ENCODE results near the gene ZFHX2. TPM values are rescaled to one million over a fixed set of nuclear protein-coding genes. Genes with fewer than 3 reads are reported as not detected.

ZFHX2 gene
- total and polyA plus RNA-seq, 2 of the 13 experiments (the other 11 are each of a cell fraction or from before 2014, with no cell fraction given) = 0.17 to 0.44 TPM

GRCh38 chr14:23481979-23482822 is 69.4 kb downstream of the ZFHX2 start (continued):
- TF ChIP-seq HINFP (CRISPR knock-in tag; IDR thresholded peaks at IDR 0.05; ENCODE audit: low read depth) (no peak), XRCC5 (optimal IDR thresholded peaks at IDR 0.05; ENCODE audit: low read length) (no peak), FOXP4 (CRISPR knock-in tag; IDR thresholded peaks at IDR 0.05) (no peak), ZNF10 (CRISPR knock-in tag; IDR thresholded peaks at IDR 0.05; ENCODE audit: borderline replicate concordance, low read depth) (no peak), ZNF235 (CRISPR knock-in tag; IDR thresholded peaks at IDR 0.05; ENCODE audit: borderline replicate concordance) (no peak), SP2 (CRISPR knock-in tag; IDR thresholded peaks at IDR 0.05) (no peak), CREM (IDR thresholded peaks at IDR 0.05) (no peak), CREM (CRISPR knock-in tag; IDR thresholded peaks at IDR 0.05) (no peak), ZBTB26 (CRISPR knock-in tag; IDR thresholded peaks at IDR 0.05; ENCODE audit: borderline replicate concordance) (no peak)

Data from HepG2 (cell line).